GM12891 (cell line): ENCODE measurements around the gene CERCAM.

Experiments used
- POLR2A ChIP-seq: IDR thresholded peaks from 2 replicates; pipeline ENCODE4 v1.6.1; 2011; ENCODE audit warnings: low read depth, low read length, control low read depth
- POLR2AphosphoS5 ChIP-seq: IDR thresholded peaks from 2 replicates; pipeline ENCODE4 v1.6.1; 2011; ENCODE audit warnings: low read depth, low read length, control low read depth
- TAF1 ChIP-seq: IDR thresholded peaks from 2 replicates; pipeline ENCODE4 v1.6.1; 2011; ENCODE audit warnings: low read depth, low read length, control low read depth

GRCh38 chr9:128384801-128385495, 35.7 kb upstream of the CERCAM start:
- TF ChIP-seq POLR2AphosphoS5 (no peak), POLR2A (no peak), TAF1 (no peak)
